SK-N-DZ (cell line): ENCODE results near the gene KCNK7.

ENCODE experiments used
- DNase-seq: peaks from one replicate; pipeline ENCODE4 v3.0.0-alpha.2; 2015; ENCODE audit warnings: low spot score

KCNK7 gene

DNA sequence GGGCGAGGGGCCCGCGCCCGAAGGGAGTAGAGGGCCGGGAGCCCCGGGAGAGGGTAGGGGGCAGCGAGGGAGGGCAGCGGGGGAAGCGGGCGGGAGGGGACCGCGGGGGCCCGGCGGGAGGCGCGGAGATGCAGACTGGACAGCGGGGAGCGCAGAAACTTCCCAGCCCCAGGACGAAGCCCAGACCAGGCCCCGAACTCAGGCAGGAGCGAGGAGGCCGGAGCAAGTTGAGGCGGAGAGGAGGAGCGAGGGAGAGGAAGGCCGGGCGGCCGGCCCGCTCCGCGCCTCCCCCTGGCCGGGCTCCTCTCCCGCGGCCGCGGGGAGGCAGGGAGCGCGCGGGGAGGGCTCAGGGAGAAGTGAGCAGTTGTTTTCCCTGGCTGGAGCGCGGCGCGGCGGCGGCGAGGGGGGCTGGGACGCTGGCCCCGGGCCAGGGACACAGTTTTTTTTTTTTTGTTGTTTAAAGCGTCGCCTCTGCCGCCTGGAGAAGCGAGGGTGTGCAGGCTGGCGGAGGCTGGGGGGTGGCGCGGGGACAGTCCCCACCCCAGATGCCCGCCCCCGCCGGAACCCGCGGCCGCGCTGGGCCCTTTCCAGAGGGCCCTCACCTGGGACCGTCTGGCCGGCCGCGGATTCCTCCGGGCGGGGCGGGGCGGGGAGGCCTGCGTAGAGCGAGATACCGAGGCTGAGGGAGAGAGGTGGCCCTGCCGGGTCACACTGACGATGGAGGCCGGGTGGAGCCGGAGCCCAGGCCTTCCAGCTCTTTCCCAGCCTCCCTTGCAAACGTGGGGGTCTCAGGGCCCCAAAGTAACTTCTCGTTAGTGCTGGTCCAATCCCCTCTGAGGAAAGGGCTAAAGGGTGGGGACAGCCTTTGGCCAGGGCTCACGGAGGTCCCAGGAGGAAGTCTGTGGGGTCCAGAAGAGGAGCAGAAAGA lies 37.3 kb downstream of the KCNK7 start, which contains the start of gene LTBP3:
Gene LTBP3, minus strand, starts transcription at position 358 of the 928 bp plus-strand sequence. CDS start 400 bp downstream, outside the sequence.
- DNase-seq, result no peak

DNA sequence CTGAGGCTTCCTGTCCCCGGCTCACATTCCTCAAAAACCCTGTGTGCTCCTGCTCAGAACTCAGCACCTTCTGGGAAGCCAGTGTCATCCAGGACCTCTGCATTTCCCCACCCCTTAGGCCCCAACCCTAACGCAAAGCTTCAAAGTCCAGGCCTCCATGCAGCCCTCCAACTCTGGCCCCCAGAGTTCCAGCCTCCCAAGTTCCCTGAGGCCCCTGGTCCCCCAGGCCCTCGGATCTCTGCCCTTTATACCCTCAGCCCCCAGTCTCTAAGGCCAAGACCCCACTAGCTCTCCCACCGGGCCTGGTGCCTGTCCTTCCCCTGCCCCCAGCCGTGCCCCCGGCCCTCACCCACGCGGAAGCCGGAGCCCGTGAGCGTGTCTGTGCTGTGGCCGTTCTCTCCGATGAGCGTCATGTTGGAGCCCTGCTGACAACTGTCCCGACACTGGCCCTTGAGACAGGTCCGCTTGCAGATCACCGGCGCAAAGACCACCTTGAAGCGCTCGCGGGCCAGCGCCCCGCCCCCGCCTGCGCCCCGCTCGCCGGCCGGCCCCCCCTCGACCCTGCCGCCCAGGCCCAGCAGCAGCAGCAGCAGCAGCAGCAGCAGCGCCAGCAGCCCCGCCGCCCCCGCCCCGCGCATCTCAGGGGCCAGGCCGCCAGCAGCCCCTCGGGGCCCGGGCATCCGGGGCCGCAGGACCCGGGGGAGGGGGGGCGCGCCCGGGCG lies 38.2 kb downstream of the KCNK7 start:
- DNase-seq, result no peak

DNA sequence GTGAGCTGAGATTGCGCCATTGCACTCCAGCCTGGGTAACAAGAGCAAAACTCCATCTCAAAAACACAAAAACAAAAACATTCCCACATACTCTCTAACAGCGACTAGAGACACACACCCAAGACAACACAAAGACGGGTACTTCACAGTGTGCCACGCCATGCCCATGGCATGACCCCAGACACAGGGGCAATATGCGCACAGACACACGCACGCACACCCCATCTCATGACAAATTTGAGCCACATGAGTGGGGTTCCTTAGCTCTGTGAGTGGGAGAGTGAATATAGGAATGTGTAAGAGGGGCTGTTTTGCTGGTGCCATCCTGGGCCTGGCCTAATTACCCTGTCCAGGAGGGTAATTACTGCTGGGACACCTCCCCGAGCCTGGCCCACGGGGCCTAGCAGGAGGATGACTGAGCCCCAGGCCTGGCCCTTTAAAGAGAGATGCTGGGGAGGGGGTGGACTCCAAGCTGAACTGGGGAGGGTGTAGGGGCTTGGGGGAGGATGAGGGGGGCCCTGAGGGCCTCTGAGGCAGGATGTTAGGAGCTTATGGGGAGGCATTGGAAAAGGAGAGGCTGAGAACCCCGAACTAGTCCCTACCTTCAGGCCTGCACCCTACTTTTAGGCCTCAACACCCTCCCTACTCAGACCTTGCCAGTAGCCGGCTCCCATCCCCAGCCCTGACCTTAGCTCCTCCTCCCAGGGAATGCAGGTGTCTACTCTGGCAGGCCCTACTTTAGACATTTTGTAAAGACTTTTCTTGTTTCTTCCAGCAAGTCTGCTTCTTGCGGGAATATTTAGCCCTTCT lies 38.9 kb downstream of the KCNK7 start:
- DNase-seq, result no peak

DNA sequence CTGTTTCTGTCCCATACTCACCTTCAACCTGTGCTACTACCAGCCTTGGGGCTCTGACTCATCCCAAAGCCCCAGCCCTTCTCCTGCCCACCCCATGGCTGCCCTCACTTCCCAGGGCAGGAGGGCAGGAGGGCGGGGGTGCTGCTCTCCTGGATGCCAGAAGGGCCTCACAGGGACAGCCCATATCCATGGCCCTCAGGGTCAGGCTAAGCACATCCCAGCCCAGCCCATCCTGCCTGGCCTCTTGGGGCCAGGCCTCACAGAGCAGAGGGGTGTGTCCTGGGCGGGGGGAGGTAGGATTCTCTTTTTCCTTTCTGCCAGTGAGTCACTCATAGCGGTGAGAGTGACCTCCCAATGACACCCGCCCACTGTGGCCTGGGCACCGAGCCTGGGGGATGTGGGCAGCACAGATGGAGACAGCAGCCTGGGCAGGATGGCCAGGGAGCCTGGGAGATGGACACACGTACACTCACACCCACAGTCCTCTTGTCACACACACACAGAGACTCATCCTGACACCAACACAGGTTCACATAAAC lies 39.8 kb downstream of the KCNK7 start:
- DNase-seq, result no peak

DNA sequence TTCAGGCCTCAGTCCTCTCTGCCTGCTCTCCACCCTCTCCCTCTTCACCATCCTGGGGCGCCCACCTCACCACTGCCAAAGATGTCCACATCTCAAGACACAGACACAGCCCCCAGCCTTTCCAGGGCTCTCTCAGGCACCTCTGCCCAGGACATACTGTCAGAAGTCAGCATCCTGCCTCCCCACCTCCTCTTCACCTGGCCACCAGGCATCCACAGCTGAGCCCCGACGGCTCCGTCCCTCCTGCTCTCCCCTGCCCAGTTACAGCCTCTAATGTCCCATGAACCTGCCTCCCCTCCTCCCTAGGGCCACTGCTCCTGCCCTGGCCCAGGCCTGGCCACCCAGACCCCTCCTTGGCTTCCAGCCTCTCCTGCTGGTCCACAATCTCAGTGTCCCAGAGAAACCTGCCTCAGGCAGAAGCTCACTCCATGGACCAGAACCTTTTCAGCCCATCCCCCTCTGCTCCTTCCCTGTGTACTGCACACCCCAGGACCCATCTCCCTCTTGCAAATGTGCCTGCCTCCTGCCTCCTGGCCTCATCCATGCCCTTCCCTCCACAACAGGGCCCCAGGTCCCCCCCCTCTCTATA lies 40.7 kb downstream of the KCNK7 start:
- DNase-seq, result no peak

DNA sequence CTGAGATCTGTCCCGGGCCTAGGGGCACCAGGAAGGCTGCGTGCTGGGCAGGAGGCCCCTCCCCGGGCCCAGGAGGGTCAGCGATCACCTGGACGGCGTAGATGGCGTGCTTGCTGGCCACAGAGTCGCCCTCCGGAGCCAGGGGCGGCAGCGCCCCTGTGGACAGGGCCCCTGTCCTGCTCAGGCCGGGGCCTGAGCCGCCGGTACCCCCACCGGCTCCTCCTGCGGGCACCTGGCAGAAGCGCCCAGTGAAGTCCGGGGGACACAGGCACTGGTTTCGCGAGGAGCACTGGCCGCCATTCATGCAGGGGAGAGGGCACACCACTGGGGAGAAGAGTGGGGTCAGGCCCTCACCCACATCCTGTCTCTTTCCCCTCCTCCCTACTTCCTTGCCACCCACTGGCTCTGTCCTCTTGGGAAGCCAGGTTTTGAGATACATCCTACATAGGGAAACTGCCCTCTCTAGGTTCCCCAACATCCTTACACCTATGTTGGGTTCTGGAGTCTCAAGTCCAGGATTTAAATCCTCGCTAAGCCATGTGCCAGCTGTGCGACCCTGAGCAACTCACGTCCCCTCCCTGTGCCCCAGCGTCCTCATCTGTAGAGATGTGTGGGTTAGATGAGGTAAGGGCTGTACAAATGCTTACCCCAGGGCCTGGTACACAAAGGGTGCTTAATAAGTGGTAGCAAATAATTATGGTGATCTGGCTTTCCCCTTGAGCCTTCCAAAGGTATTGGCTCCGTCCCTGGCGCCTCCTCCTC lies 41.4 kb downstream of the KCNK7 start:
- DNase-seq, result no peak

DNA sequence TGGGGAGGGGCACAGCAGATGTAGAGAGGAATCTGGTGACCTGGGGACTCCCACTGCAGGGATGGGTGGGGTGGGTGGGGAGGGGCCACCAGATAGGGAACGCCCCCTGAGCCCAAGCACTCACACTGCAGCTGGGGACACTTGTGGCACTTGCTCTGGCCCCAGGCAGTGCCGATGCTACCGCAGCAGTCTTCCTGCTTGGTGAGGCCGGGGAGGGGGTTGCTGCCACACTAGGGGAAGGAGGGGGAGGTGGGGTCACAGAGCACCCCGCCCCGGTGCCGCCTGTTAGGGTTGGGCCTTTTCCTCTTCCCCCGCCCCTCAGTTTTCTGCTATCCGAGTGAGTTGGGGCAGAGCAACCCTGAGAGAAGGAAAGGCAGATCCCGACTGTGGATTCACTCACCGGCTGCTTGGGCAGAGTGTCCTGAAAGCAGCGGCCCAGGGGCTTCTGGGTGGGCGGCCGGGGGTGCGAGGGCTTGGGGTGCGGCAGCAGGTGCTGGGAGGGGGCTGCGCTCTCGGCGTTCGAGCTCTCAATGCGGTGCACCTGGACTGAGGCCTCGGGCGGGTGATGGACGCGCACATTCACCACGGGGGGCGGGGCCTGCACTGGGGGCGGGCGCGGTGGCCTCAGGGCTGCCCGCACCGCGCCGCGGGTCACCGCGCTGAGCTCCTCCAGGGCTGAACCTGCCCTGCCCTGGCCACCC lies 42.1 kb downstream of the KCNK7 start:
- peak; percentile 79 for DNase-seq

DNA sequence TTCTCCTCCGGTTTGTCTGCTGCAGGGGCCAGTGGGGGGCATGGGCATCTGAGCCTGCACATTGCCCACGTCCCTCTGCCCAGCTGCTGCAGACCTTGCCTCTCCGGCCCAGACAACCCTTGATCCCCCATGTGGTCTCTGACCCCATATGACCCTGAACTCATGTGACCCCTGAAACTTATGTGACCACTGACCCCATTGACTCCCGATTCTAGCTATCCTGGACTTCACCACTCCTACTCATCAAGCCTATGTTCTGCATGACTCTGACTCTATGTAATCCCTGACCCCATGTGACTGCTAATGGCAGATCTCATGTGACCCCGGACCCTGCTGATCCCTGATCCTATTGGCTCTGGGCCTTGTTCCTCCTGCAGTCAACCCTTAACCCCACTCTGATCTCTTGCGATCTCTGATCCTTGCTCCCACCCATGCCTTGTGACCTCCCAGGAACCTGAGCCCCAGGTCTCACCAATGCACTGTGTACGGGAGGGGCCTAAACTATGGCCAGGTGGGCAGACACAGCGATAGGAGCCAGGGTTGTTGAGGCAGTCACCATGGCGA lies 43.1 kb downstream of the KCNK7 start:
- DNase-seq, result peak; percentile 30

DNA sequence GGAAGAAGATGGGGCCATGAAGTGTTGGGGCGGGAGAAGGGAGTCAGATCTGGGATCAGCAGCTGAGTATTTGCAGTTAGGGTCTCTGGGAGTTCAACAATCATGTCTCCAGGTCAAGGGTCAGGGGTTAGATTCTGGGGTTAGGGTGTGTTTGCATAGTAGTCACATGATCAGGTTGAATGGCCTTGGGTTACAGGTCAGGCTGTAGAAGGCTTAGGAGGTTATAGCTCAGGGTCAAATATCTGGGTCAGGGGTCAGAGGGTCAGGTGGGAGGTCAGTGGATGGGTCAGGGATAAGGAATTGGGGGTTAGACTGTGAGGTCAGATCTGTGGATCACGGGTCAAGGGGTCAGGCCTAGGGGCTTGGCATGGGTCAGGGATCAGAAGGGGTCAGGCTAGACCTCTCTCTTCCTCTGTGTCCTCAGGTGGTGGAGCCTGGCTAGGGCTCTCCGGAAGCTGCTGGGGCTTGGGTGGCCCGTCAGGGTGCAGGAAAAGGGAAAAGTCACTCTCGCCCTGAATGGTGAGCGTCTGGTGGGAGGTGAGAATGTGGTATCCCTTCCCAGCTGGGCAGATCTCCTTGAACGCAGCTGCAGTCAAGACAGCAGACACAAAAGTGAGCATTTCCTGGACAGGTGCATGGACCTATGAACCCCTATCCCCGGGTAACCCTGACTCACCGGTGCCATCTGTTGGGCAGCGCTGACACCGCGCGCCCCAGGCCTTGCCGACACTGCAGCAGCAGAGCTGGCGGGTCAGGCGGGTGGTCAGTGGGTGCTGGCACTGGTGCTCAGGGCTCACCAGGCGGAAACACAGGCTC lies 43.8 kb downstream of the KCNK7 start:
- DNase-seq, result peak; percentile 67

DNA sequence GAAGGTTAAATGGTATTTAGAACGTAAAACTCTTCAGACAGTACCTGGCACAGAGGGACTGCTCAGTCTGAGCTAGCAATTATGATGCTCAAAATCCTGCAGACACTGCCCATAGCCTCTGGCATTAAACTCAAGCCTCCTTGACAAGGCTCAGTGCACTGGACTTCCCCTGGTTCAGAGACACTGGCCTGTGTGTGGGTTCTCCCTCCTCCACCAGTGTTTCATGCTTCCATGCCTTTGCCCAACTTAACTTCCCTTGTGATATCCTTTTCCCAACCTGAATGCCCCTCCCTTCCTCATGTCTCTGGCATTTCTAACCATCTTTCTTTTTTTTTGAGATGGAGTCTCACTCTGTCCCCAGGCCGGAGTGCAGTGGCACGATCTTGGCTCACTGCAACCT lies 46.5 kb downstream of the KCNK7 start:
- no peak for DNase-seq

DNA sequence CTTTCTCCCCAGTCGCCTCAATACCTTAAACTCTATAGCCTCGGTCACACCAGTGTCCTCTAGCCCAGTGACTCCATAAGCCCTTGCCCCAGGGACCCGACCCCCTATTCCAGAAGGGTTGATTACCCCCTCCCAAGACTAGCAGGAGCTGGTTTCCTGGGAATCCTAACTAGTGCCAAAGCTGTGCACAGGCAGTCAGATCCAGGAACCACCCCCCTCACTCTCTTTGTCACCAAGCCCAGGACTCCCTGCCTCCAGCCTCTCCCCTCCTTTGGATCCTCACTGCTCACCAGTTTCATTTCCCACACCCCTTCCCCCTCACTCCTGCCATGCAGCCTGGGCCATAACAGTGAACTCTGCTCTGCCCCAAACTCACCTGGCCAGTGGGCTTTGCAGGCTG lies 47.2 kb downstream of the KCNK7 start:
- DNase-seq, result no peak

DNA sequence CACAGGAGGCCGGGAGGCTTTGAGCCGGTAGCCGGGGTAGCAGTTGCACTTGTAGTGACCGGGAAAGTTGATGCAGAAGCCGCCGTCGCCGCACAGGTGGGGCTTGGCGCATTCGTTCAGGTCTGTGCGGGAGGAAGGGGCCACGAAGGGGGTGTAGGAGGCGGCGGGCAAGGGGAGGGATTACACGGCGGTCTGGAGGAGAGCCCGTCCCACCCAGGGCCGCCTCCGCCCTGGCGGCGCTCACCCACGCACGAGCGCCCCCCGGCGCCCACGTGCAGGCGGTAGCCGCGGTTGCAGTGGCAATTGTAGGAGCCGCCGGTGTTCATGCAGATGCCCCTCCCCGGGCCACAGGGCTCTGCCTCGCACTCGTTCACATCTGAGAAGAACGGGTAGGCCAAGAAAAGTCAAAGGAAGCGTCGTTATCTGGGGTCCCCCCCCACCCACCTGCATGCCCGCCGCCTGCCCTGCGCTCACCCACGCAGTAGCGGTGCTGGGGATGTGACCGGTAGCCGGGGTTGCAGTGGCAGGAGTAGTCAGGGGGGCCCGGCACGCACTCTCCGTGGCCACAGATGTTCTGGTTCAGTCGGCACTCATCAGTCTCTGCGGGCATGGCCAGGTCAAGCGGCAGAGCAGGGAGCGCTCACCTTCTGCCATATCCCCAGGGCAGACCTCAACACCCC lies 48.0 kb downstream of the KCNK7 start:
- no peak for DNase-seq

DNA sequence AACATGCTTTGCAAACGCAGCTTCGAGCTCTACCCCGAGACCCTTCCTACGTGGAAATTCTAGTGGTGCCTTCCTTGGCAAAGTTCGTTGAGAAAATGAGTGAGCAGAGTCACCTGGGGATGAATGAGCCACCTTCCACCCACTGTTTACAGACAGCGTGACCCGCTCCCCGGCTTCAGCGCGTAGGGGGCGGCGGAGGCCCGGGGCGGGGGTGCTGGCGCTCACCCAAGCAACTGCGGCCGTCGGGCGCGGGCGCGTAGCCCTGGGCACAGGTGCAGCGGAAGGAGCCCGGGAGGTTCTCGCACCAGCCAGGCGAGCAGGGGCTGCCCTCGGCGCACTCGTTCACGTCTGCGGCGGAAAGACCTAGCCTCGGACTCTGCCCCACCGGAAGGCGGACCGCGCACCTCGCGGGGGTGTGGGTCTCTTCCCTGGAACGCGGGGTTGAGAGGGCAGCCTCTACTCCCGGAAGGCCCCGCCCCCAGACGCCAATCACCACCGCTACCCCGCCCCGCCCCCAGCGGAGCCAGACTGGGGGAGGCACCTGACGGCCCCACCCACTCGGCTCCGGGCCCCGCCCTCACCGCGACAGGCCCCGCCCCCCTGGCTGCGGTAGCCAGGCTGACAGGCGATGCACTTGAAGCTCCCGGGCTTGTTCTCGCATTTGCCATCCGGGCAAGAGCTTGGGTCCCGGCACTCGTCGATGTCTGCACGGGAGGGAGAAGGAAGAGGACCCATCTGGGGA lies 49.2 kb downstream of the KCNK7 start:
- peak; percentile 64 for DNase-seq

DNA sequence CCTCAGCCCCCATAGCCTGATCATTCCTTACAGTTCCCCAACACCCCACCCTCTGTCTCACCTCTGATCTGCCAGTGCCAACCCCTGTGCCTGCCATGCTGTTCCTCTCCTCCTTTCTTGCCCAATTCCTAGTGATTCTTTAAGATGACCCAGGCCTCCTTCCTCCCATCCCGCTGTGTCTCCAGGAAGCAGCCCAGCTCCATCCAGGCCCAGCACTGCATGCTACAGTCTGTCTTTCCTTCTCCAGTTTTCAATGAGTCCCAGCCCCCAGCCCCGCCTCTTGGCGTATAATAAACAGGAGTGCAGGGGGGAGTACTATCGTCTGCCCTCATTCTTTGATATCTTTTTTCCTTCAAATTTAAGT lies 49.8 kb downstream of the KCNK7 start:
- no peak for DNase-seq
